ENCODE measurements around the gene SLC24A4.

The SLC24A4 gene

GRCh38 chr14:92458136-92459029 lies 135.4 kb downstream of the SLC24A4 start:
- DNase-seq (ENCODE audit: low spot score) = no peak

GRCh38 chr14:92459030-92459949 lies 136.3 kb downstream of the SLC24A4 start:
- no peak for DNase-seq (ENCODE audit: low spot score)
- TF ChIP-seq CTCF (IDR thresholded peaks at IDR 0.05; ENCODE audit: borderline replicate concordance, control extremely low read depth, extremely low read depth, insufficient read depth, missing control alignments) = no peak
- in situ Hi-C loops (cut with MboI; ENCODE audit: low sequenced_read_pairs, unreplicated experiment) = no loop called here

More at GRCh38 chr14:92458136-92459029, 135.4 kb downstream of the SLC24A4 start:
- TF ChIP-seq CTCF (IDR thresholded peaks at IDR 0.05; ENCODE audit: borderline replicate concordance, control extremely low read depth, extremely low read depth, insufficient read depth, missing control alignments) = no peak
- in situ Hi-C loops (cut with MboI; ENCODE audit: low sequenced_read_pairs, unreplicated experiment) = no loop called here

- in situ Hi-C loops (cut with MboI; ENCODE audit: low sequenced_read_pairs, unreplicated experiment) = no loop called here
- no peak for TF ChIP-seq CTCF (IDR thresholded peaks at IDR 0.05; ENCODE audit: borderline replicate concordance, control extremely low read depth, extremely low read depth, insufficient read depth, missing control alignments)
Measured at GRCh38 chr14:92459950-92460421, 137.0 kb downstream of the SLC24A4 start.

GRCh38 chr14:92460541-92460915 lies 137.6 kb downstream of the SLC24A4 start:
- TF ChIP-seq CTCF (IDR thresholded peaks at IDR 0.05; ENCODE audit: borderline replicate concordance, control extremely low read depth, extremely low read depth, insufficient read depth, missing control alignments) = no peak
- in situ Hi-C loops (cut with MboI; ENCODE audit: low sequenced_read_pairs, unreplicated experiment) = no loop called here
- no peak for DNase-seq (ENCODE audit: low spot score)

More at GRCh38 chr14:92459950-92460421, 137.0 kb downstream of the SLC24A4 start:
- no peak for DNase-seq (ENCODE audit: low spot score)

- in situ Hi-C loops (cut with MboI; ENCODE audit: low sequenced_read_pairs, unreplicated experiment) = no loop called here
- peak; percentile 69 for DNase-seq (ENCODE audit: low spot score)
- TF ChIP-seq CTCF (IDR thresholded peaks at IDR 0.05; ENCODE audit: borderline replicate concordance, control extremely low read depth, extremely low read depth, insufficient read depth, missing control alignments) = no peak
Measured at GRCh38 chr14:92460916-92461579, 138.1 kb downstream of the SLC24A4 start.

GRCh38 chr14:92461891-92462290 lies 138.9 kb downstream of the SLC24A4 start:
- no peak for DNase-seq (ENCODE audit: low spot score)
- in situ Hi-C loops (cut with MboI; ENCODE audit: low sequenced_read_pairs, unreplicated experiment) = no loop called here
- TF ChIP-seq CTCF (IDR thresholded peaks at IDR 0.05; ENCODE audit: borderline replicate concordance, control extremely low read depth, extremely low read depth, insufficient read depth, missing control alignments) = no peak

Measured in GM13976 (cell line).